ENCODE measurements around the gene UQCC2. TPM values are rescaled to one million over a fixed set of nuclear protein-coding genes. Genes with fewer than 3 reads are reported as not detected.

Gene UQCC2
- total and polyA plus RNA-seq, 2 of the 4 experiments (the other 2 are of a cell fraction): 13.8 to 34.5 TPM

- no peak for DNase-seq
- Histone ChIP-seq H3K9me1 (ENCODE audit: insufficient read depth, low read length) (no peaks in the 10 kb centered on the region), H3K56ac (ENCODE audit: extremely low read depth, insufficient read depth, low read length) (no peak overlapping the region), H2AK9ac (replicated peaks; ENCODE audit: low read depth, low read length, poor library complexity) (no peak overlapping the region), H3K14ac (replicated peaks; ENCODE audit: low read depth, low read length) (no peak overlapping the region), H3K9me3 (ENCODE audit: control insufficient read depth, insufficient read depth, low read length) (no peaks in the 10 kb centered on the region), H2BK120ac (ENCODE audit: low read depth, low read length) (no peak overlapping the region), H3K4me1 (ENCODE audit: control insufficient read depth, insufficient read depth, low read length) (no peaks in the 10 kb centered on the region), H4K8ac (ENCODE audit: low read depth in 2 of 2, low read length in 2 of 2) (no peak overlapping the region), H3K36me3 (ENCODE audit: control insufficient read depth, insufficient read depth, low read length) (no peaks in the 10 kb centered on the region), H3K79me1 (ENCODE audit: low read depth in 1 of 2, low read length in 2 of 2) (no peaks in the 10 kb centered on the region), H2BK5ac (ENCODE audit: low read depth, low read length, poor library complexity, severe bottlenecking) (no peak overlapping the region), H2BK20ac (ENCODE audit: low read depth, low read length) (no peak overlapping the region), H3K27me3 (ENCODE audit: control insufficient read depth, insufficient read depth, low read length) (no peaks in the 10 kb centered on the region; the same call in 1 of the 2 replicates), H3K4me2 (ENCODE audit: low read depth, low read length) (no peak overlapping the region), H2AK5ac (ENCODE audit: low read depth, low read length) (no peak overlapping the region), H4K20me1 (ENCODE audit: insufficient read depth, low read length) (no peaks in the 10 kb centered on the region), H3K23ac (ENCODE audit: low read depth, low read length) (no peak overlapping the region), H2BK15ac (ENCODE audit: low read depth, low read length) (no peak overlapping the region), H3K27ac (ENCODE audit: insufficient read depth, low read length) (no peak overlapping the region), H2AFZ (replicated peaks; ENCODE audit: low read length, poor library complexity) (no peak overlapping the region), H3K9ac (ENCODE audit: low read depth, low read length) (no peak overlapping the region), H3K4me3 (ENCODE audit: insufficient read depth, low read depth, low read length) (no peak overlapping the region), H3K4ac (ENCODE audit: low read depth, low read length) (no peak overlapping the region), H4K91ac (ENCODE audit: insufficient read depth, low read depth, low read length) (no peak overlapping the region), H4K5ac (ENCODE audit: low read depth, low read length) (no peak overlapping the region), H3K18ac (ENCODE audit: low read depth, low read length) (no peak overlapping the region)
- no peak for ATAC-seq (ENCODE audit: low read depth)
- in situ Hi-C loops (cut with MboI; ENCODE audit: low sequenced_read_pairs): no loop called here
- CTCF ChIA-PET: no interaction called here
- BruUV-seq (replicated peaks): no TSS peak
- dilution Hi-C loops (cut with HindIII; ENCODE audit: low sequenced_read_pairs, unreplicated experiment): no loop called here
- intact Hi-C loops (cut with micrococcal nuclease): no loop called here
- TF ChIP-seq BHLHE40 (IDR thresholded peaks at IDR 0.05; ENCODE audit: low read depth, low read length) (no peak), NFE2L2 (IDR thresholded peaks at IDR 0.05; ENCODE audit: low read depth, low read length) (no peak), MXI1 (IDR thresholded peaks at IDR 0.05; ENCODE audit: borderline replicate concordance, low read depth, low read length) (no peak), USF2 (IDR thresholded peaks at IDR 0.05; ENCODE audit: low read depth, low read length) (no peak), POLR2A (IDR thresholded peaks at IDR 0.05; ENCODE audit: low read depth, low read length) (no peak), RFX5 (IDR thresholded peaks at IDR 0.05; ENCODE audit: low read depth, low read length) (no peak), RAD21 (IDR thresholded peaks at IDR 0.05; ENCODE audit: low read length) (no peak)
- POLR2A ChIA-PET (ENCODE audit: unreplicated experiment): no interaction called here
- 87% methylated on average over 5 of the region's 5 CpGs; no CpG with 5 or more reads in 1 of the 2 experiments for WGBS, 2 experiments (ENCODE audit: extremely low coverage in 2 of 2, insufficient read length in 1 of 2)
These were observed 48.5 kb downstream of the UQCC2 start for GRCh38 chr6:33663028-33663427.

All from IMR-90 (cell line).